HG03460 (cell line): ENCODE measurements around the gene SELL.
"Not testable (repeated sequence)": the region's sequence is repeated elsewhere in the genome, so short reads cannot be mapped to it uniquely, and the experiment has no call there.

Source experiments
- ATAC-seq: cut with Tn5 transposase; IDR thresholded peaks from one replicate; pipeline ENCODE4 v1.9.1; 2021; ENCODE audit not compliant: unreplicated experiment

SELL gene

GRCh38 chr1:169707912-169708604, 3.4 kb downstream of the SELL start:
- ATAC-seq, result no peak

DNA sequence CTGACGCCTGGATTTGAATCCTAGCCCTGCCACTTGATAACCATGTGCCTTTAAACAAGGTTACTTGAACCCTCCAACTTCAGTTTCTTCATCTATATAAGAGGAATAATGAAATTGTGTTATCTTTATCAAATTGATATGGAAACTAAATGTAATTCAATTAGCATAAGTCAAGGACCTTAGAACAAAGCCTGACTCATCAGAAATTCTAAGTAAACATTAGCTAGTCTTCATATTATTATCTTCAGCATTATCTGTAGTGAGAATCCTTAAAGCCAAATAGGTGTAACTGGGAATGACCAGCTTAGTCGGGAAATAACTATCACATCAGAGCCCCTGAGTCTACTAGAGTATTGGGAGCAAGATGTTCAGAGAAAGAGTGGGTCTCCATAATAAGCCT, 6.6 kb downstream of the SELL start:
- no peak for ATAC-seq

GRCh38 chr1:169701261-169702005, 10.0 kb downstream of the SELL start:
- no peak for ATAC-seq

DNA sequence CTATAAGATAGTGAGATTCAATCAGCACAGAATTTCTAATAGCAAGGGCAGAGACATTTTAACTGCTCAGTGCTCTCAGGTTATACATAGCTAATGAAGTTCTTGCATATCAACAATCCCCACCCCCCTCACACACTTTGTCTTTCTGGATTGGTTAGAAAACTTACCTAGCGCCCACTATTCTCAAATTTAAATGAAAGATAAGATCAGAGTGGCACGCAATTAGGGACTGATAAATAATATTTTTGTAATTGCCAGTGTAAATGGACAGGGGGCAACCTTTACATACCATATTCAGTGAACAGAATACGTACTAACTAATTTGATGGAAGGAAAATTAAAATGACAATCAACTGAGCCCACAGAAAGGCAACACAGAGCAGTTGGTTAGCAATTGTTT, 11.7 kb downstream of the SELL start:
- no peak for ATAC-seq

DNA sequence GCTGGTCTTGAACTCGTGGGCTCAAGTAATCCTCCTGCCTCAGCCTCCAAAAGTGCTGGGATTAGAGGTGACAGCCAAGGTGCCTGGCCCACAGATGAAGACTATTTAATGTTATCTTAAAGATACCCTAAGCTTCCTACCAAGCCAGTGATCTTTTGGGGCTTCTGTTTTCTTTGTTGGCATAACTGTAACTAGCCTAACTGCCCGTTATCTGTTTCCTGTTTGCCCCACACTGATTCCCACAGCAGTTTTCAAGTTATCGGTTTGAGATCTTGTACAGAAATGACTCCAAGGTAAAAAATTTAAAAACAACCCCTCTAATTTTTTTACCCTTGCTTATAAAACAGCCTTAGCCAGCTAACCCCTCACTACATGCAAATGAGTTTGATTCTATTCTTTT, 12.4 kb downstream of the SELL start:
- ATAC-seq, result no peak

GRCh38 chr1:169697755-169698154, 13.7 kb downstream of the SELL start:
- peak; percentile 34 for ATAC-seq

DNA sequence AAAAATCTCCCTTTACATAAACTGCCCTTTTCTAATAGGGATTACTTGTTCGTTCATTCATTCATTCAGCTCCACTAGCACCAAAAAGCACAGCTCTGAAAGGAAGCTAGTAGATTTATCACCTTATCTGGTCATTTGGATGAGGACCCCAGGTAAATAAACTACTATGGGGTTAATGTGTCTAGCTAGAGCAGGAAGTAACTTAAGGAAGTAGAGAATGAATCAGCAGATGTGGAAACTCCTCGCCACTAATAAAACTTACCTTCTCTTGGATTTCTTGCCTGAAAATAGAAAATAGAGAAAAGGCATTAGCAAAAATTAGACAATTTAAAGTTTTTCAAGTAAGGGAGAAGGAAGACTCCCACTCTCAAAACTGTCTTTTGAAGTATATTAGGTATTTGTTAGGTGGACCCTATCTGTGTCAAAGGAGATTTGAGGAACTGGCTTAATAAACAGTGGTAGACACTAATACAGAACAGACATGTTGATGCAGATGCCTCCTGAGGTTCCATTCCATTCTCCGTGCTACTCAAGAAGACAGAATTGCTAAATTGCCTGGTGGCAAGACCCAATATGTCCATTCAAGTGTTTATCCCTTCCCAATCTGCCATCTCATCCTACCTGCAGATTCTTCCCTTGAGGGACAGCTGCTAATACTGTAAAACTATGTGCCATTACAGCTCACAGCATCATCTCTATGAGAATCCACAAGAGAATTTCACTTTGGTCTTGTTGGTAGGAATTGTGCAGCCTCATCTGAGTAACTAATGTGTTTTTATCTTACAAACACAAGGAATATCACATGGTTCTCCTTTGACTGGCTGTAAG, 14.9 kb downstream of the SELL start:
- no peak for ATAC-seq

GRCh38 chr1:169694304-169695075, 16.9 kb downstream of the SELL start:
- ATAC-seq, result peak; percentile 45

- ATAC-seq, result peak; percentile 37
Measured at GRCh38 chr1:169692756-169693460, 18.5 kb downstream of the SELL start.

- ATAC-seq, result no peak
Measured at GRCh38 chr1:169690489-169690888, 20.9 kb downstream of the SELL start.

DNA sequence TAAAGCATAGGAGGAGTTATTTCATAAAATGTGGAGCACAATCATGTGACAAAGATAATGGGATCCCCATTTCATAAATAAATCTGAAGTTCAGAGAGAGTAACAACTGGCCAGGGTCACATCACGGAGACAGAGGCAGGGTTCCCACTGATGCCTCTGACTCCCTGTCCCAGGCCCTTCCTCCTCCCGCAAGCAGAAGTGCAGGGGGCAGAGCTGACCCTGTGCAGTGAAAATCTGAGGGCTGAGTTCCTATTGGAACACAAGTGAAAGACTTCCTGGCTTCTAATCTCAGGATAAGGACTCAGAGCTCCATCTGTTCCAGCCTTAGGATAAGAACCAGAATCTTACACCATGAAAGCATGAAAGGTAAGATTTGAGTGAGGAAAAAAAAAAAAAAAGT, 22.0 kb downstream of the SELL start:
- ATAC-seq, result no peak

DNA sequence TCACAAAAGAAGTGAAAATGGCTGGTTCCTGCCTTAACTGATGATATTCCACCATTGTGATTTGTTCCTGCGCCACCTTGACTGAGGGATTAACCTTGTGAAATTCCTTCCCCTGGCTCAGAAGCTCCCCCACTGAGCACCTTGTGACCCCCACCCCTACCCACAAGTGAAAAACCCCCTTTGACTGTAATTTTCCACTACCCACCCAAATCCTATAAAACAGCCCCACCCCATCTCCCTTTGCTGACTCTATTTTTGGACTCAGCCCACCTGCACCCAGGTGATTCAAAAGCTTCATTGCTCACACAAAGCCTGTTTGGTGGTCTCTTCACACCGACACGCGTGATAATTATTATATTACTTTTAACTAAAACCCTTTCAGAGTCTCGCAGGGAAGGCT, 23.0 kb downstream of the SELL start:
- not testable (repeated sequence) for ATAC-seq

DNA sequence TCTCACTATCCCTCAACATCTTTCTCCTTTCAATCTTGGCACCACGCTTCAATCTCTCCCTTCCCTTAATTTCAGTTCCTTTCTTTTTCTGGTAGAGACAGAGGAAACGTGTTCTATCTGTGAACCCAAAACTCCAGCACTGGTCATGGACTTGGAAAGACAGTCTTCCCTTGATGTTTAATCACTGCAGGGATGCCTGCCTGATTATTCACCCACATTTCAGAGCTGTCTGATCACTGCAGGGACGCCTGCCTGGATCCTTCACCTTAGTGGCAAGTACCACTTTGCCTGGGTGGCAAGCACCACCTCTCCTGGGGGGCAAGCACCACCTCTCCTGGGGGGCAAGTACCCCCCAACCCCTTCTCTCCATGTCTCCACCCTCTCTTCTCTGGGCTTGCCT, 27.8 kb downstream of the SELL start:
- ATAC-seq, result no peak

DNA sequence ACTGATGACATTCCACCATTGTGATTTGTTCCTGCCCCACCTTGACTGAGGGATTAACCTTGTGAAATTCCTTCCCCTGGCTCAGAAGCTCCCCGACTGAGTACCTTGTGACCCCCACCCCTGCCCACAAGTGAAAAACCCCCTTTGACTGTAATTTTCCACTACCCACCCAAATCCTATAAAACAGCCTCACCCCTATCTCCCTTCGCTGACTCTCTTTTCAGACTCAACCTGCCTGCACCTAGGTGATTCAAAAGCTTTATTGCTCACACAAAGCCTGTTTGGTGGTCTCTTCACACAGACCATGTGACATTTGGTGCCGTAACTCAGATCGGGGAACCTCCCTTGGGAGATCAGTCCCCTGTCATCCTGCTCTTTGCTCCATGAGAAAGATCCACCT, 28.3 kb downstream of the SELL start:
- not testable (repeated sequence) for ATAC-seq

DNA sequence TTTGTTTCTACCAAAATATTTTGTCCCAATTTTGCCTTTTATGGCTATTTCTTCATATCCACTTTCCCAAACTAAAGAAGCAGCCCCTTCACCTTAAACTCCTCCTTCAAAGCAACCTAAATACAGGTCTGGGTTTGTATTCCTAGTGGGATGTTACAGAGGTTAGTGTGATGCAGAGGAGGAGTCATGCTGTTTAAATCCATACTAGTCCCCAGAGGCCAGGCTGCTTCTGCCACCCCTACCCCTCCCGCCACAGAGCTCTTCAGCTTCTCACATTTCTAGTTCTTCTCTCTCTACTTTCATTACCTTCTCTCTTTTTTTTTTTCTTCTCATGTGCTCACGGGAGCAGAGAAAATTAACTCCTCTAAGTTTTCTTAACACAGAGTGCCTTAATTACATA, 29.3 kb downstream of the SELL start:
- no peak for ATAC-seq

DNA sequence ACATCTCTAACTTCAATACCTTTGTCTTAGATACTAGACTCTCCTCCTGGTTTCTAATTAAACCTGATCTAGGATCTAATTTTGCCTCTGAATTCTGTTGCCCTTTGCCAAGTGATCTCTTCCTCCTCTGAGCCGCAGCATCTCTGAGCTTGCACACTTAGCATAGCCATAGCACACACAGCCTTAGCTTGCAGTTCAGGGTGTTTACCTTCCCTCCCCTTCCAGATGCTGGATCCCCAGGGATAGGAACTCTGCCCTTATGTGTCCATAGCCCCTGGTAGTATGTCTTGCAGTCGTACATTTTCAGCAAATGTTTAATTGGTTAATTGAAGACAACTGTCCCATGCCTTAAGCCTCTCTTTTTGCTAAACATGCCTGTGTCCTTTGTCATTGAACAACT, 30.3 kb downstream of the SELL start:
- no peak for ATAC-seq

- ATAC-seq, result peak; percentile 64
Measured at GRCh38 chr1:169680377-169681019, 30.9 kb downstream of the SELL start.

- no peak for ATAC-seq
Measured at GRCh38 chr1:169679692-169680091, 31.7 kb downstream of the SELL start.

GRCh38 chr1:169676001-169676400, 35.4 kb downstream of the SELL start:
- ATAC-seq, result no peak

- no peak for ATAC-seq
Measured at GRCh38 chr1:169670836-169671235, 40.6 kb downstream of the SELL start.
